PC-9 (cell line): ENCODE results near the gene ATP6V0B. TPM values are rescaled to one million over a fixed set of nuclear protein-coding genes. Genes with fewer than 3 reads are reported as not detected.

Experiments used
- BruUV-seq: library from RNA; stranded (reverse); fragments of 400-500 nt; replicated peaks from 2 replicates; lab custom pipeline; 2021; lab: Mats Ljungman, UMichigan
- CTCF ChIA-PET: fragments of 300-600 bp; sonication (Branson Sonifier 250); formaldehyde crosslinking; loops from one replicate; lab custom pipeline; 2022; ENCODE audit warnings: antibody characterized with exemption; lab: Charles Lee
- POLR2A ChIA-PET: fragments of 300-600 bp; sonication (Branson Sonifier 250); formaldehyde crosslinking; loops from one replicate; lab custom pipeline; 2022; ENCODE audit warnings: antibody characterized with exemption; ENCODE audit not compliant: unreplicated experiment; lab: Charles Lee
- DNase-seq, 2 experiments: peaks; one replicate each; pipeline versions ENCODE4 v3.0.0 to v3.0.0-alpha.2; 2015 to 2022; ENCODE audit warnings: mixed read lengths in 1 of 2
- H2AFZ ChIP-seq: fragments of 200-600 bp; sonication (generic); 2 replicates; pipeline ENCODE4 v1.8.1; 2017; ENCODE audit warnings: antibody characterized with exemption
- H3F3A ChIP-seq: fragments of 200-600 bp; sonication (generic); 2 replicates; pipeline ENCODE4 v1.8.1; 2017; ENCODE audit warnings: antibody characterized with exemption, mild to moderate bottlenecking, low read depth; ENCODE audit not compliant: insufficient read depth
- H3K27ac ChIP-seq: fragments of 200-600 bp; sonication (generic); 2 replicates; pipeline ENCODE4 v1.6.1; 2016; ENCODE audit warnings: mixed run types
- H3K27me3 ChIP-seq: fragments of 200-600 bp; sonication (generic); 2 replicates; pipeline ENCODE4 v1.6.1; 2016; ENCODE audit warnings: low read depth, mixed run types; ENCODE audit not compliant: insufficient read depth
- H3K36me3 ChIP-seq: fragments of 200-600 bp; sonication (generic); 2 replicates; pipeline ENCODE4 v1.6.1; 2016; ENCODE audit warnings: low read depth, mixed run types
- H3K4me1 ChIP-seq: fragments of 200-600 bp; sonication (generic); replicated peaks from 2 replicates; pipeline ENCODE4 v1.6.1; 2016; ENCODE audit warnings: mixed run types; ENCODE audit not compliant: insufficient read depth
- H3K4me2 ChIP-seq: fragments of 200-600 bp; sonication (generic); 2 replicates; pipeline ENCODE4 v1.6.1; 2017; ENCODE audit warnings: mixed run types
- H3K4me3 ChIP-seq: fragments of 200-600 bp; sonication (generic); 2 replicates; pipeline ENCODE4 v1.6.1; 2016; ENCODE audit warnings: mixed run types
- H3K79me2 ChIP-seq: fragments of 200-600 bp; sonication (generic); 2 replicates; pipeline ENCODE4 v1.6.1; 2017; ENCODE audit warnings: low read depth, mixed run types
- H3K9me2 ChIP-seq: fragments of 200-600 bp; sonication (generic); 2 replicates; pipeline ENCODE4 v1.8.1; 2017; ENCODE audit warnings: mild to moderate bottlenecking; ENCODE audit not compliant: insufficient read depth
- H3K9me3 ChIP-seq: fragments of 200-600 bp; sonication (generic); 2 replicates; pipeline ENCODE4 v1.8.1; 2016; ENCODE audit warnings: low read depth; ENCODE audit not compliant: insufficient read depth
- H4K20me1 ChIP-seq: fragments of 200-600 bp; sonication (generic); 2 replicates; pipeline ENCODE4 v1.8.1; 2017; ENCODE audit not compliant: insufficient read depth
- CTCF ChIP-seq: fragments of 200-600 bp; sonication (generic); conservative IDR thresholded peaks from 2 replicates; pipeline ENCODE4 v1.6.1; 2017; ENCODE audit warnings: mixed run types, antibody characterized with exemption, mild to moderate bottlenecking, moderate library complexity
- EZH2 ChIP-seq: fragments of 200-600 bp; sonication (generic); IDR thresholded peaks from 2 replicates; pipeline ENCODE4 v1.8.0; 2017; ENCODE audit warnings: antibody characterized with exemption, low read depth
- intact Hi-C: fragments of 100-400 bp; cut with micrococcal nuclease; formaldehyde crosslinking; loops from one replicate; pipeline ENCODE4 v1.10.0; 2022; ENCODE audit not compliant: unreplicated experiment
- total RNA-seq: library from RNA; stranded (reverse); gene quantifications from 2 replicates; pipeline ENCODE4 v1.2.3, GENCODE V29; 2021

Gene ATP6V0B
- total RNA-seq, 1 experiment from 2014 or later = 125 TPM

DNA sequence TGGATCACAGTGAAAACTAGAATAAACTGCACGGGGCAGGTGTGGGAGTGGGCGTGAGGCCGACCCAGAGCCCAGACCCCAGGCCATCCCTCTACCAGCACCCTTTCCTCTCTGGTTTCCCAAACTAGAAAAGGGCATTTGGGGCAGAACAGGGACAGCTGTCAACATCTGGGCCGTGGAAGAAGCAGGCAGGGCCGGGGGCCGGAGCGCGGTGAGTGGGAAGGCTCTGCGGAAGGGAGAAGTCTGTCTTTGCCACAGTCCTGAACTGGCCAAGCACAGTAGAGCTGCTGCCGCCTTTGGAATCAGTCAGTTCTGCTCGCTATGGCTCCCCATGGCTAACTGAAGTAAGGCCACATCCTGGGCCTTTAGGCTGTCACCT lies 23.2 kb downstream of the ATP6V0B start:
- Histone ChIP-seq H3K27ac (no peak overlapping the region), H3K9me2 (no peaks in the 10 kb centered on the region), H3K36me3 (peaks cover 12% of the 10 kb centered on the region; the same call in 1 of the 2 replicates), H3K9me3 (no peaks in the 10 kb centered on the region), H3F3A (peaks cover 34% of the 10 kb centered on the region), H3K4me1 (0 out of 2 replicates have a peak, but pooled peaks cover under 1% of the 10 kb centered on the region), H3K4me2 (no peak overlapping the region), H3K79me2 (no peaks in the 10 kb centered on the region), H3K4me3 (no peak overlapping the region), H2AFZ (no peak overlapping the region), H3K27me3 (no peaks in the 10 kb centered on the region), H4K20me1 (no peaks in the 10 kb centered on the region; the same call in none of the 2 replicates)
- DNase-seq = peak in 1 of 2 experiments; percentile 6
- intact Hi-C loops = no loop called here
- no TSS peak for BruUV-seq
- ChIA-PET CTCF (interaction anchor here (0.5 kb wide), 1 partner anchor 50 kb away, joined by 7 read pairs; no protein-coding TSS in a partner anchor), POLR2A (no interaction called here)
- no peak for TF ChIP-seq EZH2
- no peak for TF ChIP-seq CTCF

DNA sequence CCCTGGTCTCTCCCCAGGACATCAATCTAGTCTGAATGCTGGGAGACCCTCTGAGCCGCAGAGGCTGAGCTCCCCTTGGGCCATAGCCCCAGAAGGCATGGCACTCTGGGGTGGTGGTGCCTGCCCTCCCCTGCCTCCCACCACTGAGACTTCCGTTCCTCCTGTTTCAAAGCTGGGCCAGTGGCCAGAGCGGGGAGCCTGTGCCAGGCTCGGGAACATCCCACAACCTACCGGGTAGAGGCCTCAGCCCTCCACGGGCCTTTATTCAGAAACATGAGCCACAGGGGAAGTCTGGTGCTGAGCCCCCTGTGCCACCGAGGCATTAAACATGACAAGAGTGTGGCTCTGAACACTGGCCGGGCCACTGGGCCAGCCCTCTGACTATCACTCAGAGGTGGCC lies 24.7 kb downstream of the ATP6V0B start:
- no peaks in the 10 kb centered on the region for H3K9me2 ChIP-seq
- no peaks in the 10 kb centered on the region for H3K4me1 ChIP-seq
- DNase-seq = no peak
- TF ChIP-seq EZH2 = no peak
- TF ChIP-seq CTCF = no peak
- no peak overlapping the region for H3K4me3 ChIP-seq
- H3F3A ChIP-seq = peaks cover 25% of the 10 kb centered on the region; the same call in 1 of the 2 replicates
- H3K9me3 ChIP-seq = no peaks in the 10 kb centered on the region
- intact Hi-C loops = no loop called here
- BruUV-seq = no TSS peak
- no peak overlapping the region for H3K4me2 ChIP-seq
- no peaks in the 10 kb centered on the region for H3K79me2 ChIP-seq
- POLR2A ChIA-PET = interaction anchor here (0.6 kb wide), 1 partner anchor 15 kb away, joined by 9 read pairs; no protein-coding TSS in a partner anchor
- peaks cover 2% of the 10 kb centered on the region for H4K20me1 ChIP-seq
- no peak overlapping the region for H2AFZ ChIP-seq
- no peak overlapping the region for H3K27ac ChIP-seq
- CTCF ChIA-PET = no interaction called here
- H3K36me3 ChIP-seq = peaks cover 16% of the 10 kb centered on the region; the same call in 1 of the 2 replicates
- H3K27me3 ChIP-seq = no peaks in the 10 kb centered on the region

DNA sequence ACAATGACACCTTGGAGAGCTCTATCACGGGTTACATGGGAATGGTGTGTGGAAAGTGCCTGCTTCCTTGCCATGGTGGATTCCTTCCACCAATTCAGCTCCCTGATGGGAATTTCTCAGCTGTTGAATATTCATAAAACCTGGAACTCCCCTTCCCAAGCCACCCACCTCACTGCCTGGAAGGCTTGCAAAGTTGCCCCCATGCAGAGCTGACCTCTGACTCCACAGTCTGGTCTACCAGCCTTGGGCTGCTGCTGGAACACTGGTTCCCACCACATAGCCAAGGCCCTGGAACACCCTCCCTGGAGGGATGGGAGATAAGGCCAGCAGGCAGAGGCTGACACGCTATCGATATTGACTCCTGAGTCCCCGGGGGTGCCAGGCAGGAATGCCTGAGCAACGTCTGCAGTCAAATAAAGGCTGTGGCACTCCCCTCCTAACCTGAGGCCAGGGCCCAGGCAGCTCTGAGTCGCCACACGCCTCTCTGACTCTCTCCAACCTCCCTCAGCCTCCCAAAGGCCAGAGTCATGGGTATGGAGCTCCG lies 25.4 kb downstream of the ATP6V0B start:
- CTCF ChIA-PET = interaction anchor here (0.7 kb wide), 1 partner anchor 8 kb away, joined by 3 read pairs; no protein-coding TSS in a partner anchor
- no peaks in the 10 kb centered on the region for H3K9me3 ChIP-seq
- no peak overlapping the region for H3K4me3 ChIP-seq
- no peaks in the 10 kb centered on the region for H3K9me2 ChIP-seq
- H4K20me1 ChIP-seq = peaks cover 7% of the 10 kb centered on the region
- H3K36me3 ChIP-seq = peaks cover 16% of the 10 kb centered on the region; the same call in 1 of the 2 replicates
- no peaks in the 10 kb centered on the region for H3K4me1 ChIP-seq
- POLR2A ChIA-PET = no interaction called here
- BruUV-seq = no TSS peak
- peaks cover 23% of the 10 kb centered on the region; the same call in 1 of the 2 replicates for H3F3A ChIP-seq
- no peak for DNase-seq
- H3K79me2 ChIP-seq = no peaks in the 10 kb centered on the region
- no peak overlapping the region for H2AFZ ChIP-seq
- no peak overlapping the region for H3K4me2 ChIP-seq
- H3K27me3 ChIP-seq = no peaks in the 10 kb centered on the region
- TF ChIP-seq CTCF = no peak
- TF ChIP-seq EZH2 = no peak
- H3K27ac ChIP-seq = no peak overlapping the region
- intact Hi-C loops = no loop called here
